HL-60/S4 treated with retinoic acid at 250 ng/mL for 4 days and 3 days (cell line): ENCODE results near the gene NT5DC3.
"Not testable (repeated sequence)": the region's sequence is repeated elsewhere in the genome, so short reads cannot be mapped to it uniquely, and the experiment has no call there.

Experiments used
- in situ Hi-C: fragments of 300-500 bp; cut with MboI; formaldehyde crosslinking; loops from 2 replicates; pipeline ENCODE4 v1.7.0; 2022; ENCODE audit warnings: low sequenced_read_pairs

NT5DC3 gene

DNA sequence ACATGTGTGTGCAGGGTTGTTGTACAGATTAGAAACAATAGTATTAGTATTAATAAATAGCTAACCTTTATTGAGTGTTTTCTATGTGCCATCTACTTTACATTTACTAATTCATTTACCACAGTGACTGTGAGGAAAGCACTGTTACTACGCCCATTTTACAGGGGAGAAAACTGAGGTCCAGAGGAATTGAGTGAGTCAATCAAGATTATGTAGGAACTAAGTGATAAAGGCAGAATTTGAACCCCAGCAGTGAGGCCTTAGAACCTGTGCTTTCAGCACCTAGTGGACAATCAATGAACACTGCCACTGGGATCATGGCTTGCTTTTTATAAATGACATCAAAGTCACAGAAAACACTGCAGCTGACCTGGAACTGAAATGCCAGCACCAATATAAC, 28.2 kb downstream of the NT5DC3 start:
- in situ Hi-C loops = no loop called here

DNA sequence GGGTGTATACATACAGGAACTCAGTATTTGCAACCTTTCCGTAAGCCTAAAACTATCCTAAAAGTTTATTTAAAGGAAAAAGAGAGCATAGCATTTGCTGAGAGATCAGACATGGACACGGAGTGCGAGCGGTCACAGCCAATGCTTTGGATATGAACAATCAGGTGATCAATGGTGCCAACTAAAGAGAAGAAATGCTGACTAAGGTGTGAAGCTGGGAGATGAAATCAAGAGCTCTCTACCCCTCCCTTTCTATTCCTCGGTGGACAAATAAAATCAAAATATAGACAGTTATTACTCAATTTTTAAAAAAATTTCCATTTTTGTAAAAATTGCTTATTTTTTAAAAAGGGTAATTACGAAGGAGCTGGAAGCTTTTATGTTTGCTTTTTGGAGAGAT, 29.2 kb downstream of the NT5DC3 start:
- in situ Hi-C loops = no loop called here

DNA sequence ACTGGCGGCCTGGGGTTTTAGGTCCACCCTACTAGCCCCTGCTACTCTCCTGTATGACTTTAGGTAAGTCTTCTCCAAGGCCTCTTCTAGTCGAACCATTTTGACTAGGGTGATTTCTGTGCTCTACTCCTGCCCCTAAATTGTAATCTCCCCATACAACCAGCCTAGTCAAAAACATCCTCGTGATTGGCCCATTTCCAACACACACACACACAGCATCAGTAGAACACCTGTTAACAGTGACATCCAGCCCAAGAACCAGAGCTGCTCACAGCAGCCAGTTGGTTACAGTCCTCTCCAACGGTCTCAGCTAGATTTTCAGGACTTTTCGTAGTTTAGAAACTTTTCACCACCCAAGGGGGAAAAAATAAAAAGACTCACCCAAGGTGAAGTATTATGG, 30.9 kb downstream of the NT5DC3 start:
- in situ Hi-C loops = no loop called here

DNA sequence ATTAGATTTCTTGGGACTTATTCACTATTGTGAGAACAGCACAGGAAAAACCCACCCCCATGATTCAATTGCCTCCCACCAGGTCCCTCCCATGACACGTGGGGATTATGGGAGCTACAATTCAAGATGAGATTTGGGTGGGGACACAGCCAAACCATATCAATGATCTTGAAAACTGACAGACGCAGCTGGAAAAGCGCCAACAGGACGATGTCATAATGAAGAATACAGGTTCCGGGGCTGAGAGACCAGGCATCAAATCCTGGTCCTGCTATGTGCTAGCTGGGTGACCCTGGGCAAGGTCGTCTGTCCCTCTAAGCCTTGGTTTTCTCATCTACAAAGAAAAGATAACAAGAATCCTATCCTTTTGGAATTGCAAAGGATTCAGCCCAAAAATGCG, 31.4 kb downstream of the NT5DC3 start:
- in situ Hi-C loops = not testable (repeated sequence)

DNA sequence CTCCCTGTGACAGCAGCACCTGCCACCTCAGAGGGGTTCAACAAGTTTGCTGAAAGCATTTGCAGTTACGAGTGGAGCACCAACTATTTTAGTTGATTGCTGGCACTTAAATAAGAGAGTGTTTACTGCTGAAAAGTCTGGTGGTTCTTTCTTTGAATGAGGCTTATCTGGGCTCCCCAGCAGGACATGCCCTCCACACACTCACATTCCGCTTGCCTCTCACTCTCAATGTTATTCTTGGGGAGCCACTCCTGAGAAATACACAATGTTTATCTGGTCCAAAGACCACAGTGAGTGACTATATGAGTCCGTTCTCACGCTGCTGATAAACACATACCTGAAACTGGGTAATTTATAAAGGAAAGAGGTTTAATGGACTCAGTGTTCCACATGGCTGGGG, 31.9 kb downstream of the NT5DC3 start:
- in situ Hi-C loops = no loop called here

DNA sequence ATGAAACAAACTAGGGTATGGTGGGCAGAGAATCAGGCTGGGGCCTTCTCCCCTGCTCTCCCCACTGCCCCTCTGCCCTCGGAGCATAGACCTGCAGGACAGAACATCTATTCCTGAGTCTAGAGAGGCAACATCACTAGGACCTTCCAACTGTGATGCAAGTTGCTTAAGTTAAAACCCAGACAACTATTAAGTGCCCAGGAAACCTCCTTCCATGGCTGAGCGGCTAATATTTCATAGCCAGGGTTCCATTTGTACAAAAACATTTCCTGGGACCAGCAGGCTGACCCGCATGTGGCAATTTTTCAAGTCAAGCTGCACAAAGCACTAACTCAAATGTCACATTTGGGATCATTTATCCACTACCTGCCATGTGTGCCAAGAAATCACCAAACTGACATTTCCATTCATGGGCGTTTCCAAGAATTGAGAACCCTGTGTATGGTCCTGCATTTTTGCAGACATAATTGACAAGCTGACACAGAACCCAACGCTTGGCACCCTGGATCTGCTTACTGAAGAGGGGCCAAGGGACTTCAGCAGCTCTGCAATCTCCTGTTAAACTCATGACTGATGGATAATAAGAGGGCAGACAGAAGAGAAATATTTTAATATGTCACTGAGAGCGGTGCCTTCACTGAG, 32.7 kb downstream of the NT5DC3 start:
- in situ Hi-C loops = no loop called here

DNA sequence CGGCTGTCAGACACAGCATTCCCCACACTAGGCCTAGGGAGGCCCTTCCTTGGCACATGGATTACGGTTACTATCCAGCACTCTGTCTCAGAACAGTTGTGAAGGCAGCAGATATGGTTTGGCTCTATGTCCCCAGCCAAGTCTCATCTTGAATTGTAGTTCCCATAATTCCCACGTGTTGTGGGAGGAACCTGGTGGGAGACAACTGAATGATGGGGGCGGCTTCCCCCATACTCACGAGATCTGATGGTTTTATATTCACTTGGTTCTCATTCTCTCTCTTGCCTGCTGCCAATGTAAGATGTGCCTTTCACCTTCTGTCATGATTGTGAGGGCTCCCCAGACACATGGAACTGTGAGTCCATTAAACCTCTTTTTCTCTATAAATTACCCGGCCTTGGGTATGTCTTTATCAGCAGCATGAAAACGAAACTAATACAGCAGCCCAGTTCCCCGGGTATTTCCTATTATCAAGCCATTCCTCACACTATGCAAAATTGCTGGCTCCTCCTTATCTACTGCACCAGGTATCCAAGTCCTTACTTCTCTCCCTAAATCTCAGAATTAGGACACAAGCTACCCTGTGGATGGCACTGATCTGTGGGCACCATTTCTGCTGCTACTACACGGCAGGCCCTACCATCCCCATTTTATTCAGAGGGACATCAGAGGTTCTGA, 33.3 kb downstream of the NT5DC3 start:
- in situ Hi-C loops = no loop called here

DNA sequence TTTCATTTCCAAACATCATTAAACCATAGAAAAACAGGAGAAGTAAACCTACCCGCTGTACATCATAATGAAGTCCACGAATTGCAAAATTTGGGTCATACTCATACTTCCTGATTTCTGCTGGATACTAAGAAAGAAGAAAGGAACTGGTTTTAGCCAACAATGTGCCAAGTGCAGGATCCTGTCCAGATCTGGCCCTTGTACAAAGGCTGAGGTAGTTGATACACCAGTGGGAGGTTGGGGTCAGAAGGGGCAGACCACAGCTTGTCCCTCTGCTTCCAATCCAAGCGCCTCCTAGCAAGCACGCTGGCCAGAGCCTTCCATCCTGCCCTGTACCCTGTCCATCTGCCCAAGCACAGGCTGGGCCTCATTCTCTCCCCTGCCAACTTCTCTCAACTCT, 34.2 kb downstream of the NT5DC3 start:
- in situ Hi-C loops = no loop called here

DNA sequence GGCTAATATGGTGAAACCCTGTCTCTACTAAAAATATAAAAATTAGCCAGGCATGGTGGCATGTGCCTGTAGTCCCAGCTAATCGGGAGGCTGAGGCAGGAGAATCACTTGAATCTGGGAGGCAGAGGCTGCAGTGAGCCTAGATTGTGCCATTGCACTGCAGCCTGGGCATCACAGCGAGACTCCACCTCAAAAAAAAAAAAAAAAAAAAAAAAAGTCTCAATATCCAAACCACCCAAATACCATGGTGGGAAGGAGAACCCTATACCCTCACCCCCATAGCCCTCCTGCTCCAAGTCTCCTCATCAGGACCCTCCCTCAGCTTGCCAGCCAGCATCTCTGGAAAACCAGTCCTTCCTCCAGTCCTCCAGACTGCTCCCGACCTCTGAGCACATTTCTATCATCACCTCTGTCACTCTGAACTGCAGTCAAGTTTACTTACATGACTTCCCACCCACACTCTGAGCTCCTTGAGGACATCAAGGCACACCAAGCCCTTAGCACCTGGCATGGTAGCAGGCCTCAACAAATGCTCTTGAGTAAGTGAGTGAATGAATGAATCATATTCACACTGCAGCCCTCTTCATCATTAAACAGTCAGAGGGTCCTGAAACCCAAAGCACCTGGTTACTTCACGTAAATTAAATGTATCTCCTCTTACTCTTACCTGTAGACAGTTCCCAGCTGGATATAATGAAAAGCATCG, 35.2 kb downstream of the NT5DC3 start:
- in situ Hi-C loops = no loop called here

DNA sequence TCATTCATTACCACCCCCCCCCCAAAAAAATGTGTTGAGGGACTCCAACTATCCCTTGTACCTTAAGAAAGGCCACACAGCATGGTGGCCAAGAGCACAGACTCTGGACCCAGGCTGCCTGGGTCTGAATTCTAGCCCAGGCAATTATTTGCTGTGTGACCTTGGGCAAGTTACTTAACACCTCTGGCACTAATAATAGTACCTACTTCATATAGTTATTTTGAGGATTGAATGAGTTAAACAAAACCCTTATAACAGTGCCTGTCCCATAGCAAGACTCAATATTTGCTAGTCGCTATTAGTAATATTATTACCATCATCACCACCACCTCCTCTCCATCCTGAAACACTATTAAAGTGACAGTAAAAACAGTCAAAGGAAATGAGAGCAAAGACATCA, 37.2 kb downstream of the NT5DC3 start:
- in situ Hi-C loops = no loop called here

DNA sequence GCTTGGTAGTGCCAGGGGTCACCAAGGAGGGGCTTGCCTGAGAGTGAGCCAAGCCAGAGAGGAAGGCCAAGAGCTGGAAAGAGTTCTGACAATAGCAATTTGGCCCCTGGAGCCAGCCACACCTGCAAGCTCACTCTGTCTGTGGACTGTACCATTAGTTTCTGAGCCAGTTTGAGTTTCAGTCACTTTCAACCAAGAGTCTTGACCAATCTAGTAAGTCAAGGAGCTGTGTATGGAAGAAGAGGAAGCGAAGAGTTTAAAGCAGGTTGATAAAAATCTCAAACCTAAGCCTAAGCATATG, 38.5 kb downstream of the NT5DC3 start:
- in situ Hi-C loops = no loop called here

DNA sequence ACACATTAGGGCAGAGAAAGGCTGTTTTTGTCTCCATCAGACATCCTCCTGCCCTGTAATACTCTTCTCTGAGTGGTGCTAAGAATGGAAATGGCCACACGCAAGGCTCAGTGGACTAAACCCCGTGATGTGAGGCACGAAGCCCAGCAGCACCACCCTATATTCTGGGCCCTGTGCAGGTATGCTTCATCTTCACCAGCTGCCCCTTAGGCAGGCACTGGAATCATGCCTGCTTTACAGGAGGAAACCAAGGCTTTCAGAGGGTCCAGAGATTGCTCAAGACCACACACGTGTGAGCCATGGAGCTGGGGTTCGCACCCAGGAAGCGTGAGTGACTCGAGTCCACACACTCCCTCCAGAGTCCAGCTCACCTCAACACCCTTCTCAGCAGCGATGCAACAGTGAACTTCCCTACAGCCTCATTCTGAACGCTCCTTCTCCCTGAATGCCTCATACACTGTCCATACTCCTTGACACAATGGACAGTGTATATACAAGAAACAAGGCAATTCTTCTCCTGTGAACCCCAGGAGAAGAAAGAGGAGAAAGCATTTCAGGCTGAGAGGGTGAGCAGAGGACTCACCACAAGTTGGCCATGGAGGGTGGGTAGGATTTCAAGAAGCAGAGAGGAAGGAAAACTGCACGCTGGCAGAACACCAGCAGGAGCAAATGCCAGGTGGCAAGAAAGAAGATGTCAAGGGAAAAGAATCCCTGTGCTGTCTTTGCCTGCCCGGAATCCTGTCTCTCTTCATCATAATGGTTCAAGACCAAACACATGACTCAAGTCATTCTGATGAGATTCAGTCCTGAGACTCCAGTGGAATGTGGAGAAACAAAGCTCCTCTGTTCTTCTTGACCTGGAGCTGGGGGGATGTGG, 39.1 kb downstream of the NT5DC3 start:
- in situ Hi-C loops = no loop called here

DNA sequence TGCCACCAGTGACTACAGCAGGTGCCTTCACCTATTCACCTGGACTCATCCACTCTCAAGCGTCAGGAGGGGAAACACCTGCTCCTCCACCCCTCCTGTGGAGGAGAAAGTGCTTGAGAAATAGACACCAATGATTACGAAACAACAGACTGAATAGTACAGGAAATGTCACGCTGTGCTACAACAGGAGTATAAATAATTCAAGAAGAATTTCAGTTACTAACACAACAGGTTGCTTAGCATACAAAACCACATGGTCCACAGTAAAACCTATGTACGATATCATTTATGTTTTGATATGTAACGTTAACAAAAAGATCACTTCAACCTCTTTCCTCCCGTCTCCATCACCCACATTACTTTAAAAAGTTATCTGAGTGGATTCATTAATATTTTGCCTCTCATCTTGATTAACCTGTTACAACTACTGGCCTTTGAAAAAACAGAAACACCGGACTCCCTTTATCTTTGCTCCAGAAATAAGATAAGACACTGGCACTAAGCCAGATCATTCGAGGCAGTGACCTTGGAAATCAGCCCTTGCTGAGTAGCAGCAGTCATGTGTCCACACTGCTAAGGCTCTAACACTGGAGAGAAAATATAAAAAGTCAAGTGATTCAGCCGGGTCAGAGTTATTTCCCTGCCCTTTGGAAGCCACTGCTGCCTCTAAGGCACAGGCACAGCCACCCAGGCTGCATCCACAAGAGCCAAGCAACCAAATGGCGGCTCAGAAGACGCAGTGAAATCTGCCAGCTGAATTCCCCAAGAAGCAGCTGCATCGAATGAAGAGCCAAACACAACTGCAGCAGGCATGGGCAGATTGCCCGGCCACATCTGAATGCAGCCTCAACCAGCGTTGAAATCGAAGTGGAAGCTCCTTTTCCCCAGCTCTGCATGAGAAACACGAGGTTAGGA, 40.9 kb downstream of the NT5DC3 start:
- in situ Hi-C loops = no loop called here

DNA sequence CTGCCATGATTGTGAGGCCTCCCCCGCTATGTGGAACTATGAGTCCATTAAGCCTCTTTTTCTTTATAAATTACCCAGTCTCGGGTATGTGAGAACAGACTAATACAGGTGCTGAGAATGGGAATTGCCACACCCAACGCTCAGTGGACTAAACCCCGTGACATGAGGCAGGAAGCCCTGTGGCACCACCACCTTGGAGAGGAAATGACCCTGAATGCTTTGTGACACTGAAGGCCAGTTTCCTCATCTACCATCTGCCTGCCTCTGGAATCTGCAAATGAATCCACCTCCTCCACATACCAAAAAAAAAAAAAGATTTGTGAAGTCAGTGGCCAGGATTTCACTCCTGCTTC, 41.6 kb downstream of the NT5DC3 start:
- in situ Hi-C loops = no loop called here

DNA sequence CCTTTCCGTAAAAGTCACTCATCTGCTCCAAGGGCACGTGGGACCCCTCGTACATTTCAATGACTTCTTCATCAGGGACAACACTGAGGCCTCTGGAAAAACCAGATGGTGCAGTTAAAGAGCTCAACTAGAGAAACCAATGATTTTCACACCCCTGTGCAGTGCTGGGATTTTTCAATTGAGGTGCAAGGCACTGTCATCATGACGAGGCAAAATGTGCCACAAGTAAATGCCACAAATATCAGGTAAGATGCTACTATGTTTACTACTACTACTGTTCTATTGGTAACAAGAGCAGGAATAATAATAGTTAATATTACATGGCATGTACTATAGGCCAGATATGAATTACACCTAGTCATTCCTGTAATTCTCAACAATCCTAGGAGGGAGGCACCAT, 42.4 kb downstream of the NT5DC3 start:
- in situ Hi-C loops = no loop called here

DNA sequence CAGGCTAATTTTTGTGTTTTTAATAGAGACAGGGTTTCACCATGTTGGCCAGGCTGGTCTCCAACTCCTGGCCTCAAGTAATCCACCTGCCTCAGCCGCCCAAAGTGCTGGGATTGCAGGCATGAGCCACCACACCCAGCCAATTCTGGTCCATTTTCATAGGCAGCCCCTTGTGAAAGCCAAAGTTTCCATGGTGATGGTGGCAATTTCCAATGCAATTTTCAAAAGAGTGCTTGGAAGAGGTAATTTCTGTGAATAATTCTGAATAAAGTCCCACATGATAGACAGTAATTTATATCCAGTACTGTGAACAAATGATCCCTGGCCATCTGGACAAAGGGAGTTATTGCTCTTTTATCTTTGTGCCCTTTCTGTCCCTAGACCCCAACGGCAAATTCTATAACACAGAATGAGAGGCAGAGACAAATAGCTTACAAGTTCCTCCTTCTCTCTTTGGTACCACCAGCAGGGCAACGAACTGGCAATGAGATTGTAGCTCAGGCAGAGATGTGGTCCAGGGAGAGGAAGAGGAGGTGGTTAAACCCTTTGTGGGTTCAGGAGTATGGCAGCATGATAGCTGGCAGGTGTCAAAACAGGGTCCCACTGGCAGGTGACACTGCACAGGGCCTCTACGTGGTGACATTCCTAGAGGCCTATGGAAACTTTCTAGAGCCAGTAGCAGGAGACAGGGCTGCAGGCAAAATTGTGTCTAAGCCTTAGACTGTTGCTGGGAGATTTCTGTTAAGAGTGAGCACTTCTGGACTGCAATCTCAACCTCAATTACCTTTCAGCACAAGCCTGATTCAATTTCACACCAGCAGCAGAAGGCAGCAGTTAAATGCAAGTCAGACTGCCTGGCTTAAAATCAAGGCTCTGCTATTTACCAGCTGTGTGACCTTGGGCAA, 46.5 kb downstream of the NT5DC3 start:
- in situ Hi-C loops = no loop called here

DNA sequence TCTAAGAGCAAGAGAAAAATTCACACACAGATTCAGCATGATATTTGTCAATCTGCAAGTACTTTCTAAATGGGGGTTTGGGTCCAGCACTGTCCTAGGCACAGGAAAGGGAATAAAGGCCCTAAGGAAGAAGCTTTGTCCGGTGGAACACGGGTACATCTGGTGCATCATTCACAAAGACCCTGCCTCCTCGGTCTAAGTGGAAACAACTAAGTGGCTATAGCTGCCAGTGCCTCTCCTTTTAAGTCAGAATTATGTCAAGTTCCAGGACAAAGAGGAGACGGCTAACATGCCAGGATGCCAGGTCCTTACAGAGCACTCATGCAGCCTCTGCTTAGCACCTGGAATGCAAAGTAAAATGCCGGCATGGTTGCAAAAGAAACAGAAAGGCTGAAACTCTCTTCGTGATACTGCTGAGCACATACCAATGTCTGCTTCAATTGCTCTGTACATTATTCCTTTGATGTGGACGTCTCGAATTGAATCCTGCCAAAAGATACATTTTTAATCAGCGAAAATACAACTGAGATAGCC, 47.5 kb downstream of the NT5DC3 start:
- in situ Hi-C loops = no loop called here

DNA sequence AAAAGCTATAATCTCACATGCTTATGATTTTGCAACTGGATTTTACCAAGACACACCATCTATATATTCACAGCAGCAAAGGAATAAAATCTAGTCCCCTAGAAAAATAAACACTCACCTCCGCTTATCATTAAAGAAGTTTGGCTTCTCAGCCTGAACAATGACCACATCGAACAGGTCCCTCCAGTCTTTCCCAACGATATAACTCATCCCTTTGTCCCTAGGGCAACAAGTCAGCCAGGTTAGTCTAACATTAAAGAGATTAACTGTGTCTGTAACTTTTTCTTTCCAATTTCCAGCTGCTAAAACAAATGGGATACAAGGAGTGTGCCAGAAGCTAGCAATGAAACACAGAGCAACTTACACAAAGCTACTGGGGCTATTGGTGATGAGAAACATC, 48.0 kb downstream of the NT5DC3 start:
- in situ Hi-C loops = no loop called here

DNA sequence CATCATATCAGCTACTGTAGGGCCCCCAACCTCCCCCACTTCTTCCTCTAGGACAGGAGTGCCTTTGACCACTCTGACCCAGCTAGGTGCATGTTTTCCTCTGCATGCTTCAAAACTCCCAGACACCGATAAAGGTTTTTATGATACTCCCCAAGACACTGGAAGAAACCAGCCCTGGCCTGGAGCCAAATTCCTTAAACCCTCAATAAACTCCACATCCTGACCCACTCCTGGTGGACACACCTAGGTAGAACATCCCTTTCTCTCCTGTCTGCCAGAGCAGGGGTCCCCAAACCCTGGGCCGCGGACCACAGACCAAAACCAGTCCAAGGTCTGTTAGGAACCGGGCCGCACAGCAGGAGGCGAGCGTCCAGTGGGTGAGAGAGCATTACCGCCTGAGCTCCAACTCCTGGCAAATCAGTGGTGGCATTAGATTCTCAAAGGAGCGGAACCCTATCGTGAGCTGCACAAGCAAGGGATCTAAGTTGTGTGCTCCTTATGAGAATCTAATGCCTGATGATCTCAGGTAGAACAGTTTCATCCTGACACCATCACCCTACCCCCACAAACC, 49.6 kb downstream of the NT5DC3 start:
- in situ Hi-C loops = no loop called here
